GM04503 (cell line): ENCODE measurements around the gene ITPK1.

Experiments used
- DNase-seq: peaks from one replicate; pipeline ENCODE4 v3.0.0-alpha.2; 2012; ENCODE audit warnings: low read depth

The ITPK1 gene

GRCh38 chr14:92968291-92969020 is 147.3 kb downstream of the ITPK1 start:
- no peak for DNase-seq

GRCh38 chr14:92967346-92967926 is 148.3 kb downstream of the ITPK1 start:
- no peak for DNase-seq

- DNase-seq, result no peak
These were observed 150.4 kb downstream of the ITPK1 start for GRCh38 chr14:92965281-92965680.

DNA sequence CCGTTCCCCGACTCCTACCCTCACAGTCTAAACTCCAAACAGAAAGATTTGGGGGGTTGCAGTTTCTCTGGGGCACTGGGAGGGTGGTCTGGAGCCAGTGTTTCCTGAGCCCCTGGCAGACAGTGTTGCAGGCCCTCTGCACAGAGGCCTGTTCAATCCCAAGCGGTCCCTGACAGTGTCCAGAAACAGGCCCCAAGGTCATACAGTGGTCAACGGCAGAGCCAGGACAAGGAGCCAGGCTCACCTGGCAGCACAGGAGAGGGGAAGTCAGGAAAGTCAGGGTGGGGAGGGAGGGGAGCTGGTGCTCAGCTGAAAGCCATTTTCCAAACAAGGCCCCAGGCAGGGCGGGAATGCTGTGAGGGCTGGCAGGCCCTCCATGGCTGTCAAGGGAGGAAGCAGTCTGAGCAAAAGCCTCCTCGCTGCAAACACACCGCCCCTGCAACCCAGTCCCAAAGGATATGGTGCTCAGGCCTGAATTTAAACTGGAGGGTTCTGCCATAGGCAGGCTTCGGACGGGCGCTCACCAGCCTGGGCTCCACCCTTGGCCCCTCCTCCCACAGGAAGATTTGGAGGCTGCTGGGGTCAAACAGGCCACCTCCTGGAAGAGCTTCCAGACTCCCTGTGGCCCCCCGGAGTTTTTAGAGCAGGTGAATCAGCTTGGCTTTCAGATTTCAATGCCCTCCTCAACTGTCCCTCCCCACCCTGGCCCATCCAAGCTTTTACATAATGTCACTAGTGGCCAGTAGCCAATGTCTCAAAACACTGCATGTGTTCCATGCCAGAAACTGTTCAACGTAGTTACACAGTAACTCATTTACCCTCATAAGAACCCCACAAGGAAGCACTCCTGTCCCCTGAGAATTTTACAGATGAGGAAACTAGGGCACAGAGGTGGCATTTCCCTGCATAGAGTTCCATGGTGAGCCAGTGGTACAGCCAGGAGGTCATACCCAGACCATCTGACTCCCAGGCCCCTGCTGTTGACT is 151.3 kb downstream of the ITPK1 start:
- DNase-seq, result no peak

GRCh38 chr14:92963301-92964123 is 152.2 kb downstream of the ITPK1 start:
- no peak for DNase-seq

- DNase-seq, result no peak
These were observed 153.0 kb downstream of the ITPK1 start for GRCh38 chr14:92962831-92963095.

DNA sequence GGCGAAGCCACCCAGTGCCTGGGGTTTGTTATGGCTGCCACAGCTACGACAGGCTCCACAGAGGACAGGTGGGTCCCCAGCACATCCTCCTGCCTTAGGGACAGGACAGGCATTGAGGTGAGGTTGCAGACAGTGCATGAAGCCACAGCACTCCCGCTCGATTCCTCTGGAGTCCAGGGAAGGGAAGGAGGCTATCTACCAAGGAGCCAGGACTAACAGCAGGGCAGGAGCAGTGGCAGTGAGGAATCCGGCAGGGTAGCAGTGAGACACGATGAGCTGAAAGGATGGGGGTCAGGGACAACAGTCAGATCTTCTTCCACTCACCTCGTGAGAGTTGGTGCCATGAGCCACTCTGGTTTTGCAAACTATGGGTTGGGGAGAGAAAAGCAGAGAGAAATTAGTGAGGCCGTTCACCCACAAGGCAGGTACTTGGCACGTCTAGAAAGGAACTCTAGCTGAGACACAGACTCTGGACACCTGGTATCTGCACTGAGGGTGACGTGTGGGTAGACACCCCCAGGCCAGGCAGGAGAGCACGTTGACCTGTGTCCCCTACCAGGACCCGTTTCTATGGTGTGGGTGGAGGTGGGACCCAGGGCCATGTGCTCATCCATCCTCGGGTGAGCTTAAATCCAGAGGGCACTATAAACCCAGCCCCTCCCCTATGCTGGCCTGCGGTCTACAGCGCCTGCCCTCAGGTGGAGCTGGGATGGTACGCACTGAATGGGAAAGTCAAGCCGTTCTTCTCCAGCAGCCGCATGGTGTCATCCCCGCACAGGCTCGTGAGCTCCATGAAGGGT is 153.5 kb downstream of the ITPK1 start:
- DNase-seq, result no peak

DNA sequence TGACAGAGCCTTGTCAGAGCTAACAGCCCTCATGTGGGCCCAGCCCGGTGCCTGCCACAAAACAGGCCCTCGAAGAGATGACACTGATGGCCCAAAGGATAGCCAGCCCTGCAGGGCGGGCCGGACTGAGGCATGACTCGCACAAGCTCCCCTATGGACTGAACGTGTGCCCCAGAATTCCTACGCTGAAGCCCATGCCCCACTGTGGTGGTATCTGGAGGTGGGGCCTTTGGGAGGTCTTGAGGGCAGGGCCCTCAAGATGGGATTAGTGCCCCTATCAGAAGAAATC is 154.2 kb downstream of the ITPK1 start:
- no peak for DNase-seq

GRCh38 chr14:92960706-92961566 is 154.8 kb downstream of the ITPK1 start:
- DNase-seq, result no peak

GRCh38 chr14:92959761-92960680 is 155.7 kb downstream of the ITPK1 start:
- DNase-seq, result no peak

DNA sequence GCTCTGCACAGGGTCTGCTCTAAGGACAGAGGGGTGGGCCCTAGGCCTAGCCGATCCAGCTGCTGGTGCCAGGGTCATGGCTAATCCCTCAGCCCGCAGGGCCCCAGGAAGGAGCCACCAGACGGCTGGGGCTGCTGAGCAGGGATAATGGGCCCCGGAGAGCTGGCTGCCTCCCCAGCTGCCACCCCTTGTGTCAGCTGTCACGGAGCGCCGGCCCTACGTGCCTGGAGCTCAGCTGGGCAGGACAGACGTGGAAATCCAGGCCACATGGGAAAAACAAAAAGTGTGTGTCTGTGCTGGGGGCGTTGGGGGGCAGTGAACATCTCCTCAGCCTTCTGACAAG is 156.6 kb downstream of the ITPK1 start:
- DNase-seq, result no peak

GRCh38 chr14:92958373-92959188 is 157.1 kb downstream of the ITPK1 start:
- no peak for DNase-seq

GRCh38 chr14:92956961-92957360 is 158.8 kb downstream of the ITPK1 start:
- no peak for DNase-seq

- DNase-seq, result no peak
These were observed 160.3 kb downstream of the ITPK1 start for GRCh38 chr14:92955381-92955780.

DNA sequence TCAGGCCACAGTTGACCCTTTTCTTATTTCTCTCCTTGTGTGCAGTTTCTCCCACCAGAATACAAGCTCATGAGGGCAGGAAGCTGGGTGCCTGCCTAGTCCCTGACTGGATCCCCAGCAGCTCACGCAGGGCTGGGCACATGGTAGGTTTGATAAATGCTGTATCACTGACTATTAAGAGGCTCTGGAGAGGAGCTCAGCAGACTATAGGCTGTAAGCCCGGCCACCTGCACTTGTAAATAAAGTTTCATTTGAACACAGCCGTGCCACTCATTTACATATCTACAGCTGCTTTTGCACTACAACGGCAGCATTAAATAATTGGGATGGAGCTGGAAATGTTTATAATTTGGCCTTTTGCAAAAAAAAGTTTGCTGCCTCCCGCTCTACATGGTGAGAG is 160.8 kb downstream of the ITPK1 start:
- no peak for DNase-seq

GRCh38 chr14:92953526-92953925 is 162.2 kb downstream of the ITPK1 start:
- no peak for DNase-seq

DNA sequence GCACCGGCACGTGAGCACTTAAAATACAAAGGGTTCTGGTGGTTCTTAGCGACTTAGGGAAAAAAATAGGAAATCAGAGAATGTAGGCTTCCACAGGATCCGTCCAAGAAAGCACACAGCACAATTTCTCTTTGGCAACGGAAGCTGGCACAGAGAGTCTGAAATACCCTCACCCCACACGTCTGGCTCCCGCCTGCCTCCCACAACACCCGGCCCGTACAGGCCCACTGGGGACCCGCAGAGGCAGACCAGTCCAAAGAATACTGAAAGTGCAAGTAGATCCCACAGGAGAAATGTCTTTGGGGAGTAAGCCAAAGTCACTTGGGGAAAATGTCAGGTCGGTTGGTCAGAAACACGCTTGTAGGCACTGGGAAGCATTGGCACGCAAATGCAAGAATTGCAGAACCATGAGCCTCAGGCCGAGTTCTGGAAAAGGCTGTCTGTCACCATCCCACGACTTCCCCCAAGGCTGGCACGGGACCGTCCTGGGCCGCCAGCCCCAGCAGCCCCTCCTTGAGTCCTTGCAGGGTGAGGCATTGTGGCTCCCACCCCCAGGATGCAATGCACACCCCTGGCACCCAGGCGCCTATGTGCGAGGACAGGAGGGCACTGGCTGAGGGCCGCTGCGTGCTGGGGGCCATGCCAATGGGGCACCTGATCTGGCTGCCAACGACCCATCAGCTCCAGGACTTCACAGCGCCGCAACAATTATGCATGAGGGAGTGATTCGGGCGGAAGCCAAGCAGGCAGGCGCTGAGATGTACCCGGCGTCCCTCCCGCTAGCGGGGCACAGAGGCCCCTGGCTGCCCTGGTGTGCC is 163.0 kb downstream of the ITPK1 start:
- no peak for DNase-seq
